ENCODE results near the gene LAG3.

LAG3 gene

GRCh38 chr12:6824901-6825381 is 52.6 kb downstream of the LAG3 start:
- no peak for DNase-seq

GRCh38 chr12:6825398-6826124 is 53.2 kb downstream of the LAG3 start:
- DNase-seq: peak; percentile 85

GRCh38 chr12:6826125-6826733 is 53.9 kb downstream of the LAG3 start:
- DNase-seq: no peak

- DNase-seq: no peak
These were observed 54.6 kb downstream of the LAG3 start for GRCh38 chr12:6826734-6827436.

- peak; percentile 65 for DNase-seq
These were observed 55.2 kb downstream of the LAG3 start for GRCh38 chr12:6827437-6827911.
